GM18502 (cell line): ENCODE results near the gene KLF13.

Experiments used
- ATAC-seq: cut with Tn5 transposase; IDR thresholded peaks from one replicate; pipeline ENCODE4 v1.9.1; 2021; ENCODE audit warnings: mild to moderate bottlenecking; ENCODE audit not compliant: unreplicated experiment, poor library complexity

Gene KLF13

GRCh38 chr15:31427411-31427810 is 100.8 kb downstream of the KLF13 start:
- ATAC-seq: no peak
